Peyer's patch (tissue), 4 donors: Measurements from ENCODE around the gene RXRA. TPM values are rescaled to one million over a fixed set of nuclear protein-coding genes. Genes with fewer than 3 reads are reported as not detected.

Experiments used
- DNase-seq, 3 donors: peaks; one replicate each; pipeline ENCODE4 v3.0.0-alpha.2; 2017 to 2019
- H3K27ac ChIP-seq, 4 donors: fragments of 200-600 bp; sonication (generic); one replicate each; pipeline ENCODE4 v1.5.1; 2016 to 2019
- H3K27me3 ChIP-seq, 2 donors: fragments of 200-600 bp; sonication (generic); one replicate each; pipeline ENCODE4 v1.5.1; 2019
- H3K36me3 ChIP-seq, 3 donors: fragments of 200-600 bp; sonication (generic); one replicate each; pipeline ENCODE4 v1.5.1; 2016 to 2019
- H3K4me1 ChIP-seq, 4 donors: fragments of 200-600 bp; sonication (generic); one replicate each; pipeline ENCODE4 v1.5.1; 2016 to 2019
- H3K4me3 ChIP-seq, 4 donors: fragments of 200-600 bp; sonication (generic); 1 replicate in 3 of 4; 2 replicates in 1 of 4; pipeline ENCODE4 v1.5.1; 2016 to 2019; ENCODE audit warnings: mild to moderate bottlenecking in 1 of 4
- H3K9me3 ChIP-seq, 4 donors: fragments of 200-600 bp; sonication (generic); one replicate each; pipeline ENCODE4 v1.5.1; 2016 to 2019; ENCODE audit warnings: mild to moderate bottlenecking in 1 of 4
- POLR2A ChIP-seq, 2 donors: fragments of 450-650 bp; IDR thresholded peaks; one replicate each; pipeline ENCODE4 v1.5.1; 2017; ENCODE audit warnings: antibody characterized with exemption in 2 of 2, mild to moderate bottlenecking in 2 of 2, moderate library complexity in 2 of 2
- total RNA-seq, 4 donors: library from RNA; depleted of rRNA; stranded (reverse); fragments of >200 nt; gene quantifications; one replicate each; pipeline ENCODE4 v1.1.0, GENCODE V29; 2016
- TF ChIP-seq, protein P1 (sequence below), 6 experiments: fragments of 450-650 bp in 4 of 6; fragments of 200-600 bp in 2 of 6; sonication (generic) in 1 of 6; IDR thresholded peaks; one replicate each; pipeline ENCODE4 v1.5.1; 2017 to 2019; ENCODE audit warnings: antibody characterized with exemption in 6 of 6, mild to moderate bottlenecking in 3 of 6, moderate library complexity in 1 of 6

RXRA gene
- total RNA-seq, 4 donors from 2014 or later: 54.5 to 83.6 (median 65.4) TPM

DNA sequence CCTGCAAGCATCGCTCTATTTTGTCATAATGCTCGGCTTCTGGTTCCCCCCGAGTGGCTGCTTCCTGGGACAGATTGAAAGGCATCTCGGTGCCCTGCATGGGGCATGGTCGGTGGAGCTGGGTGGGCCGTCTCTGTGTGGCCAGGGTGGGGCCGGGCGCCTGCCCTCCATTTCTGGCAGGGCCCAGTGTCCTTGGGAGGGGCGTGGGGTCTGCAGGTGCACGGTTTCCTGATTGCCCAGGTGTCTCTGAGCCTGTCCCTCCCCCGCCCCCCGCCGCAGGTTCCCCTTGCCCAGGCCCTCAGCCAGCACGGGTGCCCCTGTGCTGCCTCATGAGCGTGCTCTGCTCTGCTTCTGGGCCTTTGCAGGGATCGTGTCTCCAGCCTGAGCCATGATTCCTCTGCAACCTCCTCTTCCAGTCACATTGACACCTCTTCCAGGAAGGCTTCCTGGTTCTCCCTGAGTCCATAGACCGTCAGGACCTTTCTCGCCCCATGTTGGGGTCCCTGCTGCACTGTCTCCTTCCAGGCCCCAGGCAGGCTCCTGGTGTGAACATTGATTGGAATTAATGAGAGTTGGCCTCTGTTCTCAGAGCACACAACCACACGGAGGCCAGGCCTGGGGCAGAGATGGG lies 90.2 kb downstream of the RXRA start:
- Histone ChIP-seq H3K27ac (no peak overlapping the region), H3K36me3 (peaks cover 0 to 65% (median 0%) of the 10 kb centered on the region in 3 donors), H3K9me3 (no peaks in the 10 kb centered on the region), H3K4me1 (peaks cover 0 to 36% (median 0%) of the 10 kb centered on the region in 4 donors), H3K4me3 (no peak overlapping the region), H3K27me3 (no peaks in the 10 kb centered on the region)
- DNase-seq: no peak
- TF ChIP-seq, protein P1, sequence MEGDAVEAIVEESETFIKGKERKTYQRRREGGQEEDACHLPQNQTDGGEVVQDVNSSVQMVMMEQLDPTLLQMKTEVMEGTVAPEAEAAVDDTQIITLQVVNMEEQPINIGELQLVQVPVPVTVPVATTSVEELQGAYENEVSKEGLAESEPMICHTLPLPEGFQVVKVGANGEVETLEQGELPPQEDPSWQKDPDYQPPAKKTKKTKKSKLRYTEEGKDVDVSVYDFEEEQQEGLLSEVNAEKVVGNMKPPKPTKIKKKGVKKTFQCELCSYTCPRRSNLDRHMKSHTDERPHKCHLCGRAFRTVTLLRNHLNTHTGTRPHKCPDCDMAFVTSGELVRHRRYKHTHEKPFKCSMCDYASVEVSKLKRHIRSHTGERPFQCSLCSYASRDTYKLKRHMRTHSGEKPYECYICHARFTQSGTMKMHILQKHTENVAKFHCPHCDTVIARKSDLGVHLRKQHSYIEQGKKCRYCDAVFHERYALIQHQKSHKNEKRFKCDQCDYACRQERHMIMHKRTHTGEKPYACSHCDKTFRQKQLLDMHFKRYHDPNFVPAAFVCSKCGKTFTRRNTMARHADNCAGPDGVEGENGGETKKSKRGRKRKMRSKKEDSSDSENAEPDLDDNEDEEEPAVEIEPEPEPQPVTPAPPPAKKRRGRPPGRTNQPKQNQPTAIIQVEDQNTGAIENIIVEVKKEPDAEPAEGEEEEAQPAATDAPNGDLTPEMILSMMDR (IDR thresholded peaks at IDR 0.05): no peak
- TF ChIP-seq POLR2A (IDR thresholded peaks at IDR 0.05): no peak

DNA sequence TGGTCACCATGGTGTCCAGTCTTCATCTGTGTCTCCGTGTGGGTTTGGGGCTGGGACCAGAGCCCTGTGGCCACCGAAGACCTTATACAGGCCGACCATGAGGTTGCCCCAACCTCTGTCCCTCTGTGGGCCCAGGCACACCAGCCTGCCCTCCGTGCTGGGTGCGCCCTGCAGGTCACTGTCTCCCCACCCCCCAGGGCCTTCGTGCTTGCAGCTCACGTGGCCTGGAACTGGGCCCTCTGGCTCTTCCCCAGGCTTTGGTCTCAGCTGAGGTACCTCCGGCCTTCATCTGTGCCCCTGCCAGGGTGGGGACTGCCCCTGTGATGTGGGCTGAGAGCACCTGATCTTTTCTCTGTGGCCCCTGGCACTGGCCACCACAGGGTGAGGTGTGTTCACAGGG lies 92.1 kb downstream of the RXRA start:
- H3K27me3 ChIP-seq: no peaks in the 10 kb centered on the region
- TF ChIP-seq, protein P1 (IDR thresholded peaks at IDR 0.05): no peak
- TF ChIP-seq POLR2A (IDR thresholded peaks at IDR 0.05): no peak
- H3K4me3 ChIP-seq: no peak overlapping the region
- no peaks in the 10 kb centered on the region for H3K9me3 ChIP-seq
- no peak for DNase-seq
- peaks cover 0 to 35% (median 0%) of the 10 kb centered on the region in 4 donors for H3K4me1 ChIP-seq
- peaks cover 0 to 69% (median 0%) of the 10 kb centered on the region in 3 donors for H3K36me3 ChIP-seq
- no peak overlapping the region for H3K27ac ChIP-seq

DNA sequence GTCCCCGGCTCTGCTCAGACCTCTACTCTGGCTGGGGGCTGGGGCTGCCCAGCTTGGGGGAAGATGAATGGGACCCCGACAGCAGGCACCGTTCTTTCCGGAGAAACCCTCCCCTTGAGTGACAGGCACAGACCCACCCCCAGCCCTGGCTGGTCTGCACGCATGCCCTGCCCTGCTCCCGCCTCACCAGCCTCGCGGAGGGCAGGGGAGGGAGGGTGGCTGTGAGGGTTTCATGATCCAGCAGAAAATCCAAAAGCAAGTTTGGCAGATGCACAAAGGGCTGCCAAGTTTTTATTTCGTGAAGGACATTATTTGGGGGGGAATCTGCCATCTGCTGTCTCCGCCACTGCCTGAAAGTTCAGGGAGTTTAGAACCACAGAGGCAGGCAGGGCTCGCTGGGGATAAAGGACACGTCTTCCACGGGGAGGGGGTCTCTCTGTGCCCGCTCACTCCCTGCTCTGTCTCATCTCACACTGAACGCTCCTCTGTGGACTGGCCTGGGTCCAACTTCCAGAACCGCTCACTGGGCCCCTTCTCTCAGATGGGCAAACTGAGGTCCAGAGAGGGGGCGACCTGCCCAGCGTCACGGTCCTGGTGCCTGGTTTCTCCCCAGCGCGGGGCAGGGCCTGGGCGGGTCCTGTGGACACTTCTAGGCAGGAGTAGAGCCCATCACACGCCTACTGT lies 92.9 kb downstream of the RXRA start:
- H3K27me3 ChIP-seq: no peaks in the 10 kb centered on the region
- peaks cover 0 to 34% (median 0%) of the 10 kb centered on the region in 4 donors for H3K4me1 ChIP-seq
- H3K4me3 ChIP-seq: no peak overlapping the region
- H3K9me3 ChIP-seq: no peaks in the 10 kb centered on the region
- TF ChIP-seq, protein P1 (IDR thresholded peaks at IDR 0.05): no peak
- TF ChIP-seq POLR2A (IDR thresholded peaks at IDR 0.05): no peak
- peaks cover 0 to 68% (median 0%) of the 10 kb centered on the region in 3 donors for H3K36me3 ChIP-seq
- no peak overlapping the region for H3K27ac ChIP-seq
- no peak for DNase-seq

DNA sequence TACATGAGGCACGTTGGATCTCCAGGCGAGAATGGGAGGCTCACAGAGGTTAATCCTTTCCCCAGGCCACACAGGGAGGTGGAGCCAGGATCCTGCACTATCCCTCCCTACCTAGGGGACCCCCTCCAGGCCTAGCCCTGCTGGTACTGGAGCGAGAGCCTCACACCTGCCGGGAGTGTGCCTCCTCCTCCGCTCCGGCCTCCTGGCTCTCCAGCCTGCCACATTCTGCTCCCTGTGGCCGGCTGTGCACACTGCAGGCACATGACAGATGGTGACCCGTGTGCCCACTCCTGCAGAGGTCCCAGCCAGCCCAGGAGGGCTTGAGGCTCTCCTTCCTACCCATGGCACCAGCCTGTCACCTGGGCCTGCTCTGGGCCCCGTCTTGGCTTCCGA lies 93.4 kb downstream of the RXRA start:
- peaks cover 0 to 71% (median 0%) of the 10 kb centered on the region in 3 donors for H3K36me3 ChIP-seq

DNA sequence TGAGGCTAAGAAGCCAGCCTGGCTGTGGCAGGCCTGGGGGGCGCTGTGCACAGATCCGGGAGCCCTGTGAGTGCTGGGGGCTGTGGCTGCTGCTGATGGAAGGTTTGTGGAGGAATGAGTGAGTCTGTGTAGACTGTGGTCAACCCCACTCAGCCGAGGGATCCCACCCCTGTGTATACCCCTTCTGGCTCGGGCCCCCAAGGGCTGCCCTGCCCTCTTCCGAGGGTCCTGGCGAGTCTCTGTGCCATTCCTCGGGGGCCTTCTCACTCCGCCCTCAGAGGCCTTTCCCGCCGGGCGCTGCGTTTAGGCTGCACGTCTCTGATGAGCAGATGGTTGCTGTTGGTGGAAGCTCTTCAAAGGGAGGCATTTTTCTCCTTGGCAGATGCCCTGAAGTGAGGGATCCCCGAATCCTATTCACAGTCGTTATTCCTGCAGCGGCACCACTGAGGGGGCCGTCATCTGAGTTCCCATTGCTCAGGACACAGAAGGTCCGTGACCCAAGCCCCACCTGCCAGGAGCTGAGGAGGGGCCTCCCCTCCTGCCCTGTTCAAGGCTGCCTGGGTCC lies 94.1 kb downstream of the RXRA start:
- DNase-seq: no peak
- Histone ChIP-seq H3K27me3 (no peaks in the 10 kb centered on the region), H3K4me1 (peaks cover 0 to 37% (median 0%) of the 10 kb centered on the region in 4 donors), H3K36me3 (peaks cover 0 to 75% (median 0%) of the 10 kb centered on the region in 3 donors), H3K9me3 (no peaks in the 10 kb centered on the region), H3K27ac (peak overlapping the region in 1 of 4 donors; percentile 94), H3K4me3 (no peak overlapping the region)
- TF ChIP-seq POLR2A (IDR thresholded peaks at IDR 0.05): no peak
- TF ChIP-seq, protein P1 (IDR thresholded peaks at IDR 0.05): no peak

More for the DNA sequence above, 93.4 kb downstream of the RXRA start:
- Histone ChIP-seq H3K27me3 (no peaks in the 10 kb centered on the region), H3K9me3 (no peaks in the 10 kb centered on the region), H3K4me1 (peaks cover 0 to 35% (median 0%) of the 10 kb centered on the region in 4 donors), H3K4me3 (no peak overlapping the region), H3K27ac (no peak overlapping the region)
- no peak for TF ChIP-seq POLR2A (IDR thresholded peaks at IDR 0.05)
- TF ChIP-seq, protein P1 (IDR thresholded peaks at IDR 0.05): peak in 4 of 6 experiments; percentile 16 to 44 (median 38)
- no peak for DNase-seq
